NCI-H1930 (cell line): ENCODE data around the gene ALDH16A1.
A peak's percentile ranks its signal among the peaks of the same experiment; 100 is the strongest.

ENCODE experiments used
- DNase-seq, 2 experiments: peaks; one replicate each; lab custom pipeline; 2025; lab: John Stamatoyannopoulos, UW

The ALDH16A1 gene

GRCh38 chr19:49453013-49453756 lies at the start of gene ALDH16A1:
ALDH16A1 (plus strand) TSS chr19:49453225; CDS start chr19:49453332, 107 bp downstream.
- DNase-seq: peak; percentile 99 to 100

- peak; percentile 77 for DNase-seq
Measured at GRCh38 chr19:49403404-49404187, 49.4 kb upstream of the ALDH16A1 start.

- no peak for DNase-seq
Measured at GRCh38 chr19:49407079-49407478, 45.9 kb upstream of the ALDH16A1 start.

- no peak for DNase-seq
Measured at GRCh38 chr19:49407482-49408015, 45.5 kb upstream of the ALDH16A1 start.

GRCh38 chr19:49408816-49409440 lies 44.1 kb upstream of the ALDH16A1 start:
- no peak for DNase-seq

- DNase-seq: no peak
Measured at GRCh38 chr19:49409441-49410029, 43.5 kb upstream of the ALDH16A1 start.

GRCh38 chr19:49411681-49412326 lies 41.2 kb upstream of the ALDH16A1 start:
- DNase-seq: no peak

- DNase-seq: no peak
Measured at GRCh38 chr19:49413348-49413747, 39.7 kb upstream of the ALDH16A1 start.

GRCh38 chr19:49414256-49414655 lies 38.8 kb upstream of the ALDH16A1 start:
- DNase-seq: no peak

- no peak for DNase-seq
Measured at GRCh38 chr19:49415102-49415809, 37.8 kb upstream of the ALDH16A1 start.

GRCh38 chr19:49415810-49416200 lies 37.2 kb upstream of the ALDH16A1 start:
- DNase-seq: no peak

- DNase-seq: no peak
Measured at GRCh38 chr19:49417088-49417487, 35.9 kb upstream of the ALDH16A1 start.

- no peak for DNase-seq
Measured at GRCh38 chr19:49418511-49418910, 34.5 kb upstream of the ALDH16A1 start.

GRCh38 chr19:49419173-49419572 lies 33.9 kb upstream of the ALDH16A1 start:
- no peak for DNase-seq

- no peak for DNase-seq
Measured at GRCh38 chr19:49420227-49420626, 32.8 kb upstream of the ALDH16A1 start.

- DNase-seq: peak; percentile 60 to 77
Measured at GRCh38 chr19:49421039-49421877, 31.8 kb upstream of the ALDH16A1 start.

GRCh38 chr19:49421878-49422202 lies 31.2 kb upstream of the ALDH16A1 start:
- no peak for DNase-seq

GRCh38 chr19:49422407-49423070 lies 30.5 kb upstream of the ALDH16A1 start:
- peak; percentile 61 to 85 for DNase-seq
